RWPE2 (cell line): ENCODE measurements around the gene TMEM132D.

Experiments used
- ATAC-seq: fragments of 200-7000 bp; cut with Tn5 transposase; 3 replicates; pipeline ENCODE4 v1.9.1; 2021; ENCODE audit warnings: low read depth
- DNase-seq: peaks from one replicate; pipeline ENCODE4 v3.0.0-alpha.2; 2020; ENCODE audit warnings: low spot score
- H3K27ac ChIP-seq: fragments of 450-650 bp; 2 replicates; pipeline ENCODE4 v1.5.1; 2017; ENCODE audit warnings: mild to moderate bottlenecking; ENCODE audit not compliant: poor library complexity, severe bottlenecking
- H3K27me3 ChIP-seq: fragments of 250-450 bp; sonication (Bioruptor Pico); 2 replicates; pipeline ENCODE4 v1.5.1; 2021; ENCODE audit warnings: mild to moderate bottlenecking, moderate library complexity; ENCODE audit not compliant: insufficient read depth, poor library complexity, severe bottlenecking
- H3K36me3 ChIP-seq: fragments of 250-450 bp; sonication (Bioruptor Pico); 2 replicates; pipeline ENCODE4 v1.5.1; 2020; ENCODE audit warnings: low read depth, mild to moderate bottlenecking, moderate library complexity
- H3K4me1 ChIP-seq: fragments of 250-450 bp; sonication (Bioruptor Pico); 2 replicates; pipeline ENCODE4 v1.5.1; 2021; ENCODE audit warnings: mild to moderate bottlenecking, moderate library complexity; ENCODE audit not compliant: insufficient read depth, poor library complexity, severe bottlenecking
- H3K4me3 ChIP-seq: fragments of 250-450 bp; sonication (Bioruptor Pico); 2 replicates; pipeline ENCODE4 v1.5.1; 2021; ENCODE audit warnings: mild to moderate bottlenecking, moderate library complexity; ENCODE audit not compliant: severe bottlenecking
- H3K9me3 ChIP-seq: fragments of 250-450 bp; sonication (Bioruptor Pico); 2 replicates; pipeline ENCODE4 v1.5.1; 2021; ENCODE audit warnings: mild to moderate bottlenecking, moderate library complexity; ENCODE audit not compliant: severe bottlenecking
- TF ChIP-seq, protein P1 (sequence below): fragments of 450-650 bp; IDR thresholded peaks from one replicate; pipeline ENCODE4 v1.5.1; 2017; ENCODE audit warnings: mild to moderate bottlenecking, moderate library complexity; ENCODE audit not compliant: poor library complexity, severe bottlenecking

The TMEM132D gene

DNA sequence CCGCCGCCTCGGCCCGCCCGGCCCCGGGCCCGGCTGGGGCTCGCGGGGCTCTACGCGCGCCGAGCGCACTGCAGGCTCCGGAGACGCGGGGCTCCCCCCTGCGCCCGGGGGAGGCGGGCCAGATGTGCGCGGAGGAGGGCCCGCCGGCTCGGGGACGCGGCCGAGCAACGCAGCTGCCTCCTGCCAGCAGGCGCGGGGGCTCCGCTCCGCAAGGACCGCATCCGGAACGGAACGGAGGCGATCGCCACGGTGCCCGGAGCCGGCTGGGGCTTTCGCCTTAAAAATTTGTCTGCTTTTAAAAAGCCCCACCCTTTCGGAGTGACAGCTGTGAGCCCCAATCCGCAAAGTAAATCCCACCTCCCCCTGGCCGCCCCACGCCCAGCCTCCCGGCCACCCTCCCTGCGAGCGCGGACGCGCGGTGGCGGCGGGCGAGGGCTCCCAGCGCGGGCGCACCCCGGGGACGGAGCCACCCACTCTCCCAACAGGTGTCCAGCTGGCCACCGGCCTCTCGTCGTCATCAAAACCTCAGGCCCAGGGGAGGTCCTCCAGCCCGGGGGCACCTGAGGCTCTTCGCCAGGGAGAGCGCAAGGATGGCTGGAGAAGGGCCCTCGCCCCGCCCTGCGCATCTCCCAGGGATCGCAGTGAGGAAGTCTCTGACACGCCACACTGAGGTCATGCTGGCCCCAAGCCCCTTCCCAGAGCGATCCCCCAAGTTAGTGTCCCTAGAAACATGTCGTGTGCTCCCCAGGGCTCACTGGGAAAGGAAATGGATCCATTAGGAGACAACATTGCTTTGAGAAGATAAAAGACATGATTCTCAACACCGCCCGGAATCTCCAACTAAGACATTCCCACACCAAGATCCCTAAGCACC lies at the start of gene TMEM132D:
TSS of gene TMEM132D (minus strand) at position 70 of the 874 bp plus-strand sequence.
- Histone ChIP-seq H3K4me1 (no peaks in the 10 kb centered on the region), H3K27ac (no peak within 1 kb of the TSS), H3K9me3 (no peaks in the 10 kb centered on the region), H3K4me3 (no peak within 1 kb of the TSS), H3K36me3 (no peaks in the 10 kb centered on the region), H3K27me3 (peaks cover 42% of the 10 kb centered on the region)
- TF ChIP-seq, protein P1, sequence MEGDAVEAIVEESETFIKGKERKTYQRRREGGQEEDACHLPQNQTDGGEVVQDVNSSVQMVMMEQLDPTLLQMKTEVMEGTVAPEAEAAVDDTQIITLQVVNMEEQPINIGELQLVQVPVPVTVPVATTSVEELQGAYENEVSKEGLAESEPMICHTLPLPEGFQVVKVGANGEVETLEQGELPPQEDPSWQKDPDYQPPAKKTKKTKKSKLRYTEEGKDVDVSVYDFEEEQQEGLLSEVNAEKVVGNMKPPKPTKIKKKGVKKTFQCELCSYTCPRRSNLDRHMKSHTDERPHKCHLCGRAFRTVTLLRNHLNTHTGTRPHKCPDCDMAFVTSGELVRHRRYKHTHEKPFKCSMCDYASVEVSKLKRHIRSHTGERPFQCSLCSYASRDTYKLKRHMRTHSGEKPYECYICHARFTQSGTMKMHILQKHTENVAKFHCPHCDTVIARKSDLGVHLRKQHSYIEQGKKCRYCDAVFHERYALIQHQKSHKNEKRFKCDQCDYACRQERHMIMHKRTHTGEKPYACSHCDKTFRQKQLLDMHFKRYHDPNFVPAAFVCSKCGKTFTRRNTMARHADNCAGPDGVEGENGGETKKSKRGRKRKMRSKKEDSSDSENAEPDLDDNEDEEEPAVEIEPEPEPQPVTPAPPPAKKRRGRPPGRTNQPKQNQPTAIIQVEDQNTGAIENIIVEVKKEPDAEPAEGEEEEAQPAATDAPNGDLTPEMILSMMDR, result no peak
- DNase-seq (no peak), ATAC-seq (no peak)

DNA sequence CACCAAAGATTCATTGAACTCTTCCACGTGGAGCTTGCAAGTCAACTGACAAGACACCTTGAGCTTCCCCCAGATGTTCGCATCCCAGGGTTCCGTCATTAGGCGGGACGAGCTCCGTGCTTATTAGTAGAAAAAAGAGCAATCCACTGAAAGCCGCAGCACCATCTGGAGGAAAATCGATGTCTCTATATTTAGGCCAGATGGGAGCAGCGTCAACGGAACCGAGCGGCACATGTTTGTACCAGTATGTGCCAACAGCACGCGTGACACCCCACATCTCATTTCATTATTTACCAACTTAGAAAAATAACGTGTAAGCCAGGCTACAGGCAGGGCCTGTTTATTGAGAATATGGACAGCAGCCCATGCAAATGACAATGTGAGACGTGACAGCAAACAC lies 45.8 kb upstream of the TMEM132D start:
- DNase-seq, result no peak
- no peak overlapping the region for H3K27ac ChIP-seq
- TF ChIP-seq, protein P1, result no peak
- peaks cover 4% of the 10 kb centered on the region for H3K9me3 ChIP-seq
- ATAC-seq, result no peak
- no peaks in the 10 kb centered on the region for H3K36me3 ChIP-seq
- no peaks in the 10 kb centered on the region for H3K27me3 ChIP-seq
- no peaks in the 10 kb centered on the region for H3K4me1 ChIP-seq
- no peak overlapping the region for H3K4me3 ChIP-seq

DNA sequence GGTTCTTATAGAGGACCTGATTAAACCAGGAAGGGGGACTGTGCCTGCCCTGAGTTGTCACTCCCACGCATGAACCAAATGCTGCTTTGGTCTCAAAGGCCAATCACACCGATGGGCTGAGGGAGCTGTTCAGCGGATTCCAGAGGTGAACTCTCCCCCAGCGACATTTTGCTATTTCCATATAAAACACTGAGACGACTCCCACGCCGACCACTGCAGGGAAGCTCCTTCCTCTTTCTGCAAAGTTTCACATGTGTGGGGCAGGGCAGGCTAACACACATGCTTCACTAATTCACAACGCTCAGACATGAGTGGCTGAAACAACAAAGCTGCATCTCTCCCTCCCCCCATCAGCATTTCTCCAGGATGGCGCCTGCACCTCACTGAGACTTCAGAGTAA lies 37.8 kb upstream of the TMEM132D start:
- Histone ChIP-seq H3K27ac (no peak overlapping the region), H3K27me3 (peaks cover 8% of the 10 kb centered on the region), H3K9me3 (peaks cover 3% of the 10 kb centered on the region), H3K4me3 (no peak overlapping the region), H3K4me1 (no peaks in the 10 kb centered on the region), H3K36me3 (no peaks in the 10 kb centered on the region)
- no peak for DNase-seq
- no peak for ATAC-seq
- TF ChIP-seq, protein P1, result no peak

DNA sequence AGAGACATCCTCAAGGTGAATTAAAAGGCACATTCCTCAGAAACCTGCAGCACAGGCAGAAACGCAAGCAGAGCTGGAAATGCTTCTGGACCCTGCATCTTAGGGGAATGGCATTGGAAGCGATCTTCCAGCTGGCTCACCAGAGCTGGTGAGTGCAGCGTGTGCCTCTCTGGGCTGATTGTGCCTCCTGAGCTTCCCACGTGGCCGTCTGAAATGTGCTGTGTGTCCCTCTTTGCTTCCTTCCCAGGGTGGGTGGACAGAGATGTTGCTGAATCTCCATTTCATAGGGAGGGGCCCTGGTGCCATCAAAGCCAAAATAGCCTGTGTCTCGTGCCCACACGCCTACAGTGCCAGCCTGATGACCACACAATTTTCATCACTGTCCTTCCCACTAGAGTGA lies 34.3 kb upstream of the TMEM132D start:
- TF ChIP-seq, protein P1, result no peak
- H3K36me3 ChIP-seq, result no peaks in the 10 kb centered on the region
- H3K27ac ChIP-seq, result no peak overlapping the region
- ATAC-seq, result no peak
- no peak overlapping the region for H3K4me3 ChIP-seq
- peaks cover 8% of the 10 kb centered on the region for H3K27me3 ChIP-seq
- no peaks in the 10 kb centered on the region for H3K4me1 ChIP-seq
- peaks cover 3% of the 10 kb centered on the region for H3K9me3 ChIP-seq
- DNase-seq, result no peak

DNA sequence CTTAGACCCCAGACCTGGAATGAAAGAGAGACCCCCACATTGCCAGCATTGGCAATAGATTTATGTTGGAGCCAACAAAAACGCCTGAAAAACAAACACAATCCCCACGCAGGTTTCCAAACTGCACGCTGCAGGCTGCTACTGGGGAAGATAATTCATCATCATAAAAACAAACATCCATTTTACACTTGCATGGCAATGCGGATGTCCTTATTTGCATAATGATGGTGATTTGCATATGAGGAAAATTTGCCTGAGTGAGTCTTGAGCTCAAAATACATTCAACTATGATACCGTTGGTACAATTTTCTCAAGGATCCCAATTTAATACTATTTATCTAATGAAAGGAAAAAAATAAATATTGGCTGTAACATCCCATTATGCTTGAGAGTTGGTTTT lies 33.6 kb upstream of the TMEM132D start:
- Histone ChIP-seq H3K36me3 (no peaks in the 10 kb centered on the region), H3K27ac (no peak overlapping the region), H3K4me1 (no peaks in the 10 kb centered on the region), H3K9me3 (peaks cover 3% of the 10 kb centered on the region), H3K27me3 (peaks cover 8% of the 10 kb centered on the region), H3K4me3 (no peak overlapping the region)
- DNase-seq (no peak), ATAC-seq (no peak)
- TF ChIP-seq, protein P1, result no peak
